NCI-H1092 (cell line): ENCODE measurements around the gene SLC2A9.
A peak's percentile ranks its signal among the peaks of the same experiment; 100 is the strongest.

ENCODE experiments used
- DNase-seq: peaks from one replicate; lab custom pipeline; 2025; lab: John Stamatoyannopoulos, UW

The SLC2A9 gene

GRCh38 chr4:10020871-10021652, at the start of gene SLC2A9:
SLC2A9 (minus strand) TSS chr4:10021497; CDS start chr4:10021429, 68 bp downstream.
- DNase-seq: no peak

- DNase-seq: no peak
Observed at GRCh38 chr4:10069075-10069642, 47.9 kb upstream of the SLC2A9 start.

- DNase-seq: no peak
Observed at GRCh38 chr4:10066670-10067651, 45.7 kb upstream of the SLC2A9 start.

- DNase-seq: no peak
Observed at GRCh38 chr4:10066206-10066605, 44.9 kb upstream of the SLC2A9 start.

- peak; percentile 42 for DNase-seq
Observed at GRCh38 chr4:10063544-10064300, 42.4 kb upstream of the SLC2A9 start.

GRCh38 chr4:10061650-10062415, 40.5 kb upstream of the SLC2A9 start:
- DNase-seq: no peak

GRCh38 chr4:10058371-10058770, 37.1 kb upstream of the SLC2A9 start:
- no peak for DNase-seq

GRCh38 chr4:10057023-10057395, 35.7 kb upstream of the SLC2A9 start:
- no peak for DNase-seq

- DNase-seq: no peak
Observed at GRCh38 chr4:10056334-10057022, 35.2 kb upstream of the SLC2A9 start.

- DNase-seq: no peak
Observed at GRCh38 chr4:10055871-10056270, 34.6 kb upstream of the SLC2A9 start.

GRCh38 chr4:10054571-10055041, 33.3 kb upstream of the SLC2A9 start:
- DNase-seq: no peak

- DNase-seq: no peak
Observed at GRCh38 chr4:10053635-10054453, 32.5 kb upstream of the SLC2A9 start.

GRCh38 chr4:10051517-10052135, 30.3 kb upstream of the SLC2A9 start:
- DNase-seq: no peak

GRCh38 chr4:10050721-10051120, 29.4 kb upstream of the SLC2A9 start:
- no peak for DNase-seq

GRCh38 chr4:10050261-10050661, 29.0 kb upstream of the SLC2A9 start:
- DNase-seq: no peak

- DNase-seq: no peak
Observed at GRCh38 chr4:10048941-10049697, 27.8 kb upstream of the SLC2A9 start.

- DNase-seq: no peak
Observed at GRCh38 chr4:10047967-10048366, 26.7 kb upstream of the SLC2A9 start.

- DNase-seq: no peak
Observed at GRCh38 chr4:10046471-10046870, 25.2 kb upstream of the SLC2A9 start.
